CD4-positive, alpha-beta T cell (primary cell): ENCODE results near the gene TSC2. TPM values are rescaled to one million over a fixed set of nuclear protein-coding genes. Genes with fewer than 3 reads are reported as not detected.

Source experiments
- ATAC-seq: fragments of 200-7000 bp; cut with Tn5 transposase; one replicate; pipeline ENCODE4 v1.10.0; 2022; ENCODE audit warnings: mild to moderate bottlenecking; ENCODE audit not compliant: poor library complexity
- CTCF ChIA-PET: fragments of 350-600 bp; sonication (Branson Sonifier 250); formaldehyde crosslinking; loops from one replicate; lab custom pipeline; 2021; ENCODE audit warnings: antibody characterized with exemption, inconsistent platforms; lab: Charles Lee
- POLR2A ChIA-PET: fragments of 350-600 bp; sonication (Branson Sonifier 250); formaldehyde crosslinking; loops from one replicate; lab custom pipeline; 2021; ENCODE audit warnings: antibody characterized with exemption, inconsistent platforms; lab: Charles Lee
- DNase-seq, 14 experiments: peaks; one replicate each; pipeline ENCODE4 v3.0.0-alpha.2; 2013 to 2020; ENCODE audit warnings: mixed read lengths in 2 of 14
- H3K27ac ChIP-seq, 2 donors: one replicate each; pipeline versions ENCODE4 v1.5.1 to v1.7.0; 2013; ENCODE audit warnings: low read length in 2 of 2, low read depth in 1 of 2, mild to moderate bottlenecking in 1 of 2
- H3K27me3 ChIP-seq, 2 experiments: 1 replicate in 1 of 2; 2 replicates in 1 of 2; pipeline versions ENCODE4 v1.6.1 to v1.7.0; 2013; ENCODE audit warnings: low read length in 2 of 2, control low read depth in 1 of 2, mild to moderate bottlenecking in 1 of 2, moderate library complexity in 1 of 2; ENCODE audit not compliant: insufficient read depth in 2 of 2, control insufficient read depth in 1 of 2
- H3K36me3 ChIP-seq: one replicate; pipeline ENCODE4 v1.6.1; 2013; ENCODE audit warnings: low read length, control low read depth; ENCODE audit not compliant: insufficient read depth
- H3K4me1 ChIP-seq: one replicate; pipeline ENCODE4 v1.6.1; 2013; ENCODE audit warnings: low read length, control low read depth; ENCODE audit not compliant: insufficient read depth
- H3K4me3 ChIP-seq: one replicate; pipeline ENCODE4 v1.5.1; 2013; ENCODE audit warnings: mild to moderate bottlenecking, low read length, moderate library complexity
- H3K9me3 ChIP-seq, 2 experiments: 1 replicate in 1 of 2; 2 replicates in 1 of 2; pipeline versions ENCODE4 v1.6.1 to v1.7.0; 2013; ENCODE audit warnings: low read length in 2 of 2, mild to moderate bottlenecking in 2 of 2, control low read depth in 1 of 2, moderate library complexity in 1 of 2; ENCODE audit not compliant: control insufficient read depth in 1 of 2, insufficient read depth in 1 of 2
- H3K27ac Mint-ChIP-seq: one replicate; pipeline ENCODE4 v1.8.0; 2020; ENCODE audit warnings: mixed read lengths
- H3K27me3 Mint-ChIP-seq: one replicate; pipeline ENCODE4 v1.8.0; 2021; ENCODE audit warnings: mixed read lengths
- H3K36me3 Mint-ChIP-seq: one replicate; pipeline ENCODE4 v1.8.0; 2021; ENCODE audit warnings: low read depth, mixed read lengths
- H3K4me1 Mint-ChIP-seq: one replicate; pipeline ENCODE4 v1.8.0; 2021; ENCODE audit warnings: low read depth, mixed read lengths
- H3K4me3 Mint-ChIP-seq: one replicate; pipeline ENCODE4 v1.8.0; 2020; ENCODE audit warnings: mild to moderate bottlenecking, mixed read lengths
- H3K9me3 Mint-ChIP-seq: one replicate; pipeline ENCODE4 v1.8.0; 2020; ENCODE audit warnings: mixed read lengths
- CTCF ChIP-seq: fragments of 200-600 bp; IDR thresholded peaks from one replicate; pipeline ENCODE4 v1.8.0; 2022; ENCODE audit warnings: antibody characterized with exemption, mild to moderate bottlenecking
- intact Hi-C, 2 experiments: fragments of 100-400 bp; cut with DNase I in 1 of 2; cut with micrococcal nuclease in 1 of 2; formaldehyde crosslinking; loops; one replicate each; pipeline versions ENCODE4 v1.15.1 to v1.9.0; 2023 to 2025; cut with DNase I, micrococcal nuclease
- total RNA-seq, 174 experiments: library from RNA in 2 of 174; stranded (reverse) in 2 of 174; gene quantifications; one replicate each; pipeline ENCODE4 v1.2.3 and lab custom pipeline; 2021 to 2026

TSC2 gene
- total RNA-seq, 2 experiments from 2014 or later: 83.0 to 85.0 TPM

GRCh38 chr16:2066139-2066538 lies 18.4 kb downstream of the TSC2 start:
- Mint-ChIP-seq H3K27ac (no peak overlapping the region), H3K4me1 (no peaks in the 10 kb centered on the region), H3K4me3 (no peak overlapping the region), H3K9me3 (no peaks in the 10 kb centered on the region), H3K27me3 (no peaks in the 10 kb centered on the region), H3K36me3 (peaks cover 35% of the 10 kb centered on the region)
- Histone ChIP-seq H3K36me3 (peaks cover 54% of the 10 kb centered on the region), H3K9me3 (no peaks in the 10 kb centered on the region), H3K27ac (no peak overlapping the region), H3K27me3 (no peaks in the 10 kb centered on the region), H3K4me3 (no peak overlapping the region), H3K4me1 (no peaks in the 10 kb centered on the region)
- POLR2A ChIA-PET: no interaction called here
- no peak for DNase-seq
- intact Hi-C loops: no loop called here
- no peak for ATAC-seq
- CTCF ChIA-PET: no interaction called here
- TF ChIP-seq CTCF: no peak

GRCh38 chr16:2070576-2071453 lies 23.0 kb downstream of the TSC2 start:
- no peak for DNase-seq
- intact Hi-C loops: no loop called here
- ATAC-seq: no peak
- no peak overlapping the region for H3K4me3 Mint-ChIP-seq
- ChIA-PET CTCF (no interaction called here), POLR2A (no interaction called here)
- TF ChIP-seq CTCF: no peak
- no peaks in the 10 kb centered on the region for H3K9me3 Mint-ChIP-seq
- no peak overlapping the region for H3K27ac Mint-ChIP-seq
- Histone ChIP-seq H3K27me3 (no peaks in the 10 kb centered on the region), H3K4me3 (no peak overlapping the region), H3K9me3 (no peaks in the 10 kb centered on the region), H3K27ac (no peak overlapping the region), H3K36me3 (peaks cover 63% of the 10 kb centered on the region), H3K4me1 (no peaks in the 10 kb centered on the region)
- no peaks in the 10 kb centered on the region for H3K27me3 Mint-ChIP-seq
- H3K36me3 Mint-ChIP-seq: peaks cover 54% of the 10 kb centered on the region
- H3K4me1 Mint-ChIP-seq: no peaks in the 10 kb centered on the region

- POLR2A ChIA-PET: no interaction called here
- no peak for TF ChIP-seq CTCF
- H3K27me3 ChIP-seq: no peaks in the 10 kb centered on the region
- Mint-ChIP-seq H3K36me3 (peaks cover 49% of the 10 kb centered on the region), H3K4me3 (no peak overlapping the region), H3K9me3 (no peaks in the 10 kb centered on the region), H3K27me3 (no peaks in the 10 kb centered on the region), H3K4me1 (no peaks in the 10 kb centered on the region), H3K27ac (no peak overlapping the region)
- DNase-seq (no peak), ATAC-seq (no peak)
- intact Hi-C loops: no loop called here
- CTCF ChIA-PET: no interaction called here
- H3K4me3 ChIP-seq: no peak overlapping the region
- H3K27ac ChIP-seq: no peak overlapping the region
- H3K36me3 ChIP-seq: peaks cover 63% of the 10 kb centered on the region
- H3K4me1 ChIP-seq: no peaks in the 10 kb centered on the region
- H3K9me3 ChIP-seq: no peaks in the 10 kb centered on the region
These were observed 23.8 kb downstream of the TSC2 start for GRCh38 chr16:2071454-2072202.
